ENCODE results near the gene HMGCS2. TPM values are rescaled to one million over a fixed set of nuclear protein-coding genes. Genes with fewer than 3 reads are reported as not detected.
"Not testable (repeated sequence)": the region's sequence is repeated elsewhere in the genome, so short reads cannot be mapped to it uniquely, and the experiment has no call there.

HMGCS2 gene
- total RNA-seq, 2 experiments from 2014 or later, result not detected

- Mint-ChIP-seq H3K27ac (no peak overlapping the region), H3K36me3 (peaks cover 12% of the 10 kb centered on the region), H3K27me3 (peaks cover under 1% of the 10 kb centered on the region), H3K4me1 (ENCODE audit: low read depth) (peaks cover 7% of the 10 kb centered on the region), H3K4me3 (no peak overlapping the region), H3K9me3 (no peaks in the 10 kb centered on the region)
- DNase-seq, result no peak
- ChIA-PET POLR2A (no interaction called here), CTCF (no interaction called here)
- intact Hi-C loops (cut with micrococcal nuclease), result no loop called here
These were observed 49.7 kb downstream of the HMGCS2 start for GRCh38 chr1:119718972-119719371.

DNA sequence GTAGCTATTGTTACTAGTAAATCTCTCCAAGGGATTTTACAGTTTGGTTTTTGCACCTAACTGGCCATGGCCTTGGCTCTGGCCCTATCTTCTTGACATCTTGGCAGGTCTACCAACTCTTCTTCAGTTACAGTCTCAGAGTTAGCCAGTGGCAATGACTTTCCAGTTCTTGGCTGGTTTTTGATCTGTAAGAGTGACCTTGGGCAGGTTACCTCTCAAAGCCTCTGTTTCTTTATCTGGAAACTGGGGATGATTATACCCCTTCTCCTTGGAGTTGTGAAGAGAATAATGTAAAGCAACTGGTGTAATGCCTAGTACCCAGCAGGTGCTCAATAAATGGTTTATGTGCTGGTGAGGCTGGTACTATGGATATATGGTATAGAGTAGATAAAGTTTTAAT, 50.3 kb downstream of the HMGCS2 start:
- CTCF ChIA-PET, result no interaction called here
- Mint-ChIP-seq H3K4me3 (no peak overlapping the region), H3K27me3 (peaks cover 3% of the 10 kb centered on the region), H3K9me3 (no peaks in the 10 kb centered on the region), H3K27ac (no peak overlapping the region), H3K36me3 (peaks cover 12% of the 10 kb centered on the region), H3K4me1 (ENCODE audit: low read depth) (peaks cover 9% of the 10 kb centered on the region)
- DNase-seq, result no peak
- POLR2A ChIA-PET, result no interaction called here
- intact Hi-C loops (cut with micrococcal nuclease), result no loop called here

- ChIA-PET POLR2A (no interaction called here), CTCF (no interaction called here)
- no peak overlapping the region for H3K27ac Mint-ChIP-seq
- intact Hi-C loops (cut with micrococcal nuclease), result no loop called here
- DNase-seq, result no peak
- H3K27me3 Mint-ChIP-seq, result peaks cover 18% of the 10 kb centered on the region
- H3K4me1 Mint-ChIP-seq (ENCODE audit: low read depth), result peaks cover 17% of the 10 kb centered on the region
- no peak overlapping the region for H3K4me3 Mint-ChIP-seq
- H3K36me3 Mint-ChIP-seq, result peaks cover 12% of the 10 kb centered on the region
- no peaks in the 10 kb centered on the region for H3K9me3 Mint-ChIP-seq
These were observed 53.2 kb downstream of the HMGCS2 start for GRCh38 chr1:119715542-119715941.

GRCh38 chr1:119714583-119714982, 54.1 kb downstream of the HMGCS2 start:
- Mint-ChIP-seq H3K9me3 (no peaks in the 10 kb centered on the region), H3K4me3 (peak overlapping the region; percentile 86), H3K4me1 (ENCODE audit: low read depth) (peaks cover 17% of the 10 kb centered on the region), H3K27ac (no peak overlapping the region), H3K36me3 (peaks cover 12% of the 10 kb centered on the region), H3K27me3 (peaks cover 18% of the 10 kb centered on the region)
- POLR2A ChIA-PET, result no interaction called here
- no peak for DNase-seq
- intact Hi-C loops (cut with micrococcal nuclease), result loop anchor here (5.0 kb wide), 1 partner anchor 48 kb away; no protein-coding TSS in a partner anchor
- CTCF ChIA-PET, result no interaction called here

DNA sequence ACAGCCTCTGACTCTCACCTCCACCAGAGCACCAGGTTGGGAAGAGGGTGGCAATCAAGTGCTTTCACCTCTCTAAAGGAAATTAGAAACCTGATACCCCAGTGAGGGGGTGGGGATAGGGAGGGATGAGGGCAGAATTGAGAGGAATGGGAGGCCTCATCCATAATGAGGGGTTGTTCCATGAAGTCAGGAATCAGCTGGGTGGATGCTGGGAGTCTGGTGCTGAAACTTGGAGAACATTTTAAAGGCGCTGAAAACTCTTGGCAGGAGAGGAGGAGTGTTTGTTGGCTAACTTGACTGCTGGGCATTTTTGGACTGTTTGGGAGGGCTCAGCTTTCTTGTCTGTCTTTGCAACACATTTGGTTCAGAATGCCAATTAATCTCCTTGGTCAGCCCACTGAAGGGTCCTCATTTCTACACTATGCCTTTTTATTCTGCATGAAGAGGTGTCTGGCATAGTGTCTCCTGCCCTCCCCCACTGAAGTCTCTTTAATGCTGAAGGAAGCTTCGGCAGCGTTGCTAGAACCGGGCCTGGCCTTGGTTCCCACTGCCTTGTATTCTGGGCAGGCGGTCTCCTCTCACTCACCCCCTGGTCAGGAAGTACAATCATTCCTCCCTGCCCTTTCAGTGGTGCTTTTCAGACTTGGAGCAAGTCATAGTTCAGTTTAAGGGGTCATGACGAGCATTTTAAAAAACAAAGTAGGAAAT, 54.8 kb downstream of the HMGCS2 start:
- ChIA-PET POLR2A (no interaction called here), CTCF (no interaction called here)
- peaks cover 12% of the 10 kb centered on the region for H3K36me3 Mint-ChIP-seq
- H3K27me3 Mint-ChIP-seq, result peaks cover 20% of the 10 kb centered on the region
- no peak for DNase-seq
- no peaks in the 10 kb centered on the region for H3K9me3 Mint-ChIP-seq
- no peak overlapping the region for H3K27ac Mint-ChIP-seq
- intact Hi-C loops (cut with micrococcal nuclease), result loop anchor here (5.0 kb wide), 1 partner anchor 48 kb away; no protein-coding TSS in a partner anchor
- peak overlapping the region; percentile 86 for H3K4me3 Mint-ChIP-seq
- H3K4me1 Mint-ChIP-seq (ENCODE audit: low read depth), result peaks cover 17% of the 10 kb centered on the region

- ChIA-PET CTCF (interaction anchor here (1.2 kb wide), 1 partner anchor 31 kb away, joined by 4 read pairs; no protein-coding TSS in a partner anchor), POLR2A (no interaction called here)
These were observed 55.5 kb downstream of the HMGCS2 start for GRCh38 chr1:119713039-119713748.

GRCh38 chr1:119712342-119713038, 56.2 kb downstream of the HMGCS2 start:
- Mint-ChIP-seq H3K36me3 (peaks cover 12% of the 10 kb centered on the region), H3K27ac (peak overlapping the region; percentile 72), H3K27me3 (peaks cover 22% of the 10 kb centered on the region), H3K4me1 (ENCODE audit: low read depth) (peaks cover 17% of the 10 kb centered on the region), H3K4me3 (peak overlapping the region; percentile 86), H3K9me3 (no peaks in the 10 kb centered on the region)
- POLR2A ChIA-PET, result interaction anchor here (1.0 kb wide), 1 partner anchor 572 kb away, joined by 3 read pairs; the partner anchor contains the start of gene WARS2
- peak; percentile 71 for DNase-seq
- CTCF ChIA-PET, result interaction anchor here (1.0 to 1.2 kb wide), 2 partner anchors 32 to 101 kb away, joined by 4 to 5 read pairs; no protein-coding TSS in a partner anchor
- intact Hi-C loops (cut with micrococcal nuclease), result loop anchor here (5.0 kb wide), 1 partner anchor 50 kb away; no protein-coding TSS in a partner anchor

More at GRCh38 chr1:119713039-119713748, 55.5 kb downstream of the HMGCS2 start:
- Mint-ChIP-seq H3K36me3 (peaks cover 12% of the 10 kb centered on the region), H3K27me3 (peaks cover 22% of the 10 kb centered on the region), H3K4me3 (peak overlapping the region; percentile 86), H3K27ac (peak overlapping the region; percentile 68), H3K4me1 (ENCODE audit: low read depth) (peaks cover 17% of the 10 kb centered on the region), H3K9me3 (no peaks in the 10 kb centered on the region)
- intact Hi-C loops (cut with micrococcal nuclease), result loop anchor here (5.0 kb wide), 1 partner anchor 49 kb away; no protein-coding TSS in a partner anchor
- no peak for DNase-seq

GRCh38 chr1:119711804-119712341, 56.8 kb downstream of the HMGCS2 start, which contains the start of gene PHGDH:
Gene PHGDH (plus strand): TSS chr1:119711934. CDS start chr1:119712023, 89 bp downstream.
- ChIA-PET POLR2A (interaction anchor here (1.0 kb wide), 1 partner anchor 572 kb away, joined by 3 read pairs; the partner anchor contains the start of gene WARS2), CTCF (interaction anchor here (1.0 to 1.2 kb wide), 2 partner anchors 32 to 100 kb away, joined by 4 to 5 read pairs; no protein-coding TSS in a partner anchor)
- peak; percentile 78 for DNase-seq
- Mint-ChIP-seq H3K9me3 (no peaks in the 10 kb centered on the region), H3K4me1 (ENCODE audit: low read depth) (peaks cover 17% of the 10 kb centered on the region), H3K27ac (peak within 1 kb of the TSS; percentile 72), H3K4me3 (peak within 1 kb of the TSS; percentile 86), H3K36me3 (peaks cover 12% of the 10 kb centered on the region), H3K27me3 (peaks cover 22% of the 10 kb centered on the region)
- intact Hi-C loops (cut with micrococcal nuclease), result loop anchor here (5.0 kb wide), 1 partner anchor 50 kb away; no protein-coding TSS in a partner anchor

- intact Hi-C loops (cut with micrococcal nuclease), result loop anchor here (5.0 kb wide), 1 partner anchor 51 kb away; no protein-coding TSS in a partner anchor
- peaks cover 12% of the 10 kb centered on the region for H3K36me3 Mint-ChIP-seq
- not testable (repeated sequence) for H3K9me3 Mint-ChIP-seq, H3K27ac Mint-ChIP-seq, DNase-seq
- peaks cover 17% of the 10 kb centered on the region for H3K4me1 Mint-ChIP-seq (ENCODE audit: low read depth)
- peak overlapping the region; percentile 86 for H3K4me3 Mint-ChIP-seq
- CTCF ChIA-PET, result interaction anchor here (1.0 kb wide), 1 partner anchor 100 kb away, joined by 5 read pairs; no protein-coding TSS in a partner anchor
- POLR2A ChIA-PET, result interaction anchor here (1.0 kb wide), 1 partner anchor 571 kb away, joined by 3 read pairs; the partner anchor contains the start of gene WARS2
- peaks cover 22% of the 10 kb centered on the region for H3K27me3 Mint-ChIP-seq
These were observed 57.3 kb downstream of the HMGCS2 start for GRCh38 chr1:119711356-119711803.

DNA sequence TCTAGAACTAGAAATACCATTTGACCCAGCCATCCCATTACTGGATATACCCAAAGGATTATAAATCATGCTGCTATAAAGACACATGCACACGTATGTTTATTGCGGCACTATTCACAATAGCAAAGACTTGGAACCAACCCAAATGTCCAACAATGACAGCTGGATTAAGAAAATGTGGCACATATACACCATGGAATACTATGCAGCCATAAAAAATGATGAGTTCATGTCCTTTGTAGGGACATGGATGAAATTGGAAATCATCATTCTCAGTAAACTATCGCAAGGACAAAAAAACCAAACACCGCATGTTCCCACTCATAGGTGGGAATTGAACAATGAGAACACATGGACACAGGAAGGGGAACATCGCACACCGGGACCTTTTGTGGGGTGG, 62.1 kb downstream of the HMGCS2 start:
- CTCF ChIA-PET; intact Hi-C loops (cut with micrococcal nuclease): not testable (repeated sequence)

DNA sequence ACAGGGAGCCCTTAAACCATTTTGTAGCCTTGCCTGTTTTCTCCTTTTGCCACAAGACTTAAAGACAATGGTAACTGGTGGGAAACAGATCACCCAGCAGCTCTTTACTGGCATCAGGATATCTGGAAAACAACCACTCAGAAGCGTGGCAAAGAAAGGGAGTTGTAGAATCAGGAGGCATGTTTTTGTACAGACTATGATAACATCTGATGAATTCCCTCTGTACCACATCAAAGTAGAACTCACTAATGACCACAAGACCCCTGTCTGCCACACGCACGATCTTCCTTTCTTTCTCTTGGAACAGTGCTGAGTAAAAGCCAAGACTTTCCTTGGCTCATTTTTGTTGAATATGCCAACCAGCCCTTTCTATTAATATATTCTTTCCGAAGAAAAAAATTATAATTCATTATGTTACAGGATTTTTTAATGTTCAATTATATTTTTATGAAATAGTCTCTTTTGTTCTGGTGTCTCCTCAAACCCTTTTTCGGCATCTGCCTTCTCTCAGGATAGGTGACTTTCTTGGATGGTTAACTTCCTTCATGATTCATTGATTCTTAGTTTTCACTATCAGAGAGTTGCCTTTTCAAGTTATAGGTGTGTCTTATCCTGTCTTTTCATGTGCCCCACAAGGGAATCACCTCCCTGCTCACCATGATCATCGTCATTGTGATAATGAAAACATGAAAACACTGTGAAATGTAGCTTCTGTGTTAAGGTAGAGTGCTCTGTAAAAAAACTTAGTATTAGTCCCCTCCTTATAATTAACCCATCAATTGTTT, 64.8 kb downstream of the HMGCS2 start:
- no peak overlapping the region for H3K4me3 Mint-ChIP-seq
- peaks cover 3% of the 10 kb centered on the region for H3K36me3 Mint-ChIP-seq
- no peak overlapping the region for H3K27ac Mint-ChIP-seq
- no peaks in the 10 kb centered on the region for H3K4me1 Mint-ChIP-seq (ENCODE audit: low read depth)
- ChIA-PET CTCF (no interaction called here), POLR2A (no interaction called here)
- peaks cover 26% of the 10 kb centered on the region for H3K9me3 Mint-ChIP-seq
- intact Hi-C loops (cut with micrococcal nuclease), result no loop called here
- H3K27me3 Mint-ChIP-seq, result peaks cover 17% of the 10 kb centered on the region
- DNase-seq, result no peak

More for the DNA sequence above, 62.1 kb downstream of the HMGCS2 start:
- Mint-ChIP-seq H3K27me3 (peaks cover 16% of the 10 kb centered on the region), H3K9me3 (peaks cover 13% of the 10 kb centered on the region)
- H3K36me3 Mint-ChIP-seq; H3K4me3 Mint-ChIP-seq; POLR2A ChIA-PET; H3K4me1 Mint-ChIP-seq (ENCODE audit: low read depth); H3K27ac Mint-ChIP-seq; DNase-seq: not testable (repeated sequence)
